Fibroblast of skin of left quadriceps (primary cell): ENCODE data around the gene SORCS2.

Experiments
- DNase-seq, 2 experiments: peaks; one replicate each; pipeline ENCODE4 v3.0.0-alpha.2; 2013; ENCODE audit warnings: low read depth in 2 of 2

The SORCS2 gene

GRCh38 chr4:7374571-7374970 is 182.2 kb downstream of the SORCS2 start:
- DNase-seq: no peak

- no peak for DNase-seq
Measured at GRCh38 chr4:7375427-7375826, 183.1 kb downstream of the SORCS2 start.

- DNase-seq: no peak
Measured at GRCh38 chr4:7377223-7377865, 185.0 kb downstream of the SORCS2 start.

GRCh38 chr4:7379186-7379585 is 186.8 kb downstream of the SORCS2 start:
- DNase-seq: no peak

- DNase-seq: no peak
Measured at GRCh38 chr4:7379719-7380118, 187.4 kb downstream of the SORCS2 start.

GRCh38 chr4:7381221-7381889 is 189.0 kb downstream of the SORCS2 start:
- DNase-seq: no peak

GRCh38 chr4:7381890-7382633 is 189.7 kb downstream of the SORCS2 start:
- DNase-seq: no peak

GRCh38 chr4:7382634-7383014 is 190.3 kb downstream of the SORCS2 start:
- DNase-seq: no peak

GRCh38 chr4:7383266-7383665 is 190.9 kb downstream of the SORCS2 start:
- DNase-seq: no peak

GRCh38 chr4:7384003-7384928 is 191.9 kb downstream of the SORCS2 start:
- DNase-seq: no peak

- DNase-seq: no peak
Measured at GRCh38 chr4:7384929-7385890, 192.9 kb downstream of the SORCS2 start.

- no peak for DNase-seq
Measured at GRCh38 chr4:7387925-7388324, 195.6 kb downstream of the SORCS2 start.

GRCh38 chr4:7388627-7389026 is 196.3 kb downstream of the SORCS2 start:
- no peak for DNase-seq

GRCh38 chr4:7389101-7389701 is 196.9 kb downstream of the SORCS2 start:
- DNase-seq: no peak

- DNase-seq: no peak
Measured at GRCh38 chr4:7389719-7390118, 197.4 kb downstream of the SORCS2 start.

GRCh38 chr4:7390336-7390735 is 198.0 kb downstream of the SORCS2 start:
- DNase-seq: no peak

GRCh38 chr4:7390906-7391636 is 198.7 kb downstream of the SORCS2 start:
- no peak for DNase-seq

- no peak for DNase-seq
Measured at GRCh38 chr4:7391637-7392437, 199.5 kb downstream of the SORCS2 start.
